Calu3 (cell line): Measurements from ENCODE around the gene SH3RF3. TPM values are rescaled to one million over a fixed set of nuclear protein-coding genes. Genes with fewer than 3 reads are reported as not detected.

ENCODE experiments used
- BruUV-seq: library from RNA; stranded (reverse); fragments of 400-500 nt; replicated peaks from 2 replicates; lab custom pipeline; 2021; lab: Mats Ljungman, UMichigan
- CTCF ChIA-PET: fragments of 300-600 bp; sonication (Branson Sonifier 250); formaldehyde crosslinking; loops from one replicate; lab custom pipeline; 2022; ENCODE audit warnings: antibody characterized with exemption; lab: Charles Lee
- DNase-seq: peaks from one replicate; pipeline ENCODE4 v3.0.0; 2022
- H3K27ac Mint-ChIP-seq: one replicate; pipeline ENCODE4 v1.8.0; 2022; ENCODE audit warnings: mixed read lengths; ENCODE audit not compliant: unreplicated experiment
- H3K27me3 Mint-ChIP-seq: one replicate; pipeline ENCODE4 v1.8.0; 2022; ENCODE audit warnings: mixed read lengths; ENCODE audit not compliant: unreplicated experiment
- H3K36me3 Mint-ChIP-seq: one replicate; pipeline ENCODE4 v1.8.0; 2022; ENCODE audit warnings: mild to moderate bottlenecking, moderate library complexity, mixed read lengths; ENCODE audit not compliant: insufficient read depth, unreplicated experiment
- H3K4me1 Mint-ChIP-seq: one replicate; pipeline ENCODE4 v1.8.0; 2022; ENCODE audit warnings: mild to moderate bottlenecking, low read depth, mixed read lengths; ENCODE audit not compliant: unreplicated experiment
- H3K4me3 Mint-ChIP-seq: one replicate; pipeline ENCODE4 v1.8.0; 2022; ENCODE audit warnings: mild to moderate bottlenecking, low read depth, moderate library complexity, mixed read lengths; ENCODE audit not compliant: unreplicated experiment
- H3K9me3 Mint-ChIP-seq: one replicate; pipeline ENCODE4 v1.8.0; 2022; ENCODE audit warnings: low read depth, mixed read lengths; ENCODE audit not compliant: unreplicated experiment
- CTCF ChIP-seq: fragments of 200-600 bp; IDR thresholded peaks from one replicate; pipeline ENCODE4 v1.8.0; 2022; ENCODE audit warnings: antibody characterized with exemption; ENCODE audit not compliant: unreplicated experiment
- intact Hi-C: fragments of 100-400 bp; cut with micrococcal nuclease; formaldehyde crosslinking; loops from one replicate; pipeline ENCODE4 v1.10.0; 2022; ENCODE audit not compliant: unreplicated experiment
- total RNA-seq: library from RNA; stranded (reverse); gene quantifications from 2 replicates; pipeline ENCODE4 v1.2.3, GENCODE V29; 2022

SH3RF3 gene
- total RNA-seq, 1 experiment from 2014 or later: 0.17 TPM

DNA sequence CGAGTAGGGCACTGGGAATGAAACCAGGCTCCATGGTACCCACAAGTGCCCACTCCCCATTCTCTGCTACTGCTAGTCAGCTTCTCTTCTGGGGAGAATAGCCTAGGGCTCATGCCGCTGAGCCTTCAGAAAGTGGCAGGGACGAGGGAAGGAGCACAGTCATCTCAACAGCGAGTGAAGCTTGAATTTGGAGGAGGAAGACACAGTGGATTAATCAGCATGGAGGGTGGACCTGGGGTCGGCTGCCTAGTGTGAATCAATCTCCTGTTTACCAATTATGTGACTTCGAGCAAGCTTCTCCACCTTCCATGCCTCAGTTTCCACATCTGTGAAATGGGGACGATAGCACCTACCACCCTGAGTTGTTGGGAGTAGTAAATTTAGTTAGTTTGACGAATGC is 327.8 kb downstream of the SH3RF3 start:
- TF ChIP-seq CTCF: no peak
- peaks cover 94% of the 10 kb centered on the region for H3K27me3 Mint-ChIP-seq
- intact Hi-C loops: no loop called here
- no peak overlapping the region for H3K27ac Mint-ChIP-seq
- H3K36me3 Mint-ChIP-seq: no peaks in the 10 kb centered on the region
- CTCF ChIA-PET: no interaction called here
- no peaks in the 10 kb centered on the region for H3K9me3 Mint-ChIP-seq
- no TSS peak for BruUV-seq
- no peaks in the 10 kb centered on the region for H3K4me1 Mint-ChIP-seq
- H3K4me3 Mint-ChIP-seq: no peak overlapping the region
- DNase-seq: no peak

DNA sequence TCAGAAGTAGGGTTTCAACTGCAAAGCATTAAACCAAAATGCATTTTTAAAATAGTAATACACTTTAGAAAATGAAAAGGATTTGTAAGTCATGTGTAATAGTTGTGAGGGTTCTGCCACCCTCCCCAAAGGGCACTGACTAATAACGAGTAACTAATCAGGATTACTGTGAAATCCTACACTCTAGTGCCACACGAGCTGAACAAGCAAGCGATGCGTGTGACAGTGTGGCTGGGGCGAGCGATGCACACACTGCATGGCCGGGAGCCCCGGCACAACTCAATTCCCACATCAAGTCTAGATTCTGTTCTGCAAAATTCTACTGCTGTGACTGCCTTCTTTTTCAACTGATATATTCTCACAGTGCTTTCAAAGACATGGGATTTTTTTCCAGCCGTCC is 328.4 kb downstream of the SH3RF3 start:
- intact Hi-C loops: no loop called here
- H3K27ac Mint-ChIP-seq: no peak overlapping the region

DNA sequence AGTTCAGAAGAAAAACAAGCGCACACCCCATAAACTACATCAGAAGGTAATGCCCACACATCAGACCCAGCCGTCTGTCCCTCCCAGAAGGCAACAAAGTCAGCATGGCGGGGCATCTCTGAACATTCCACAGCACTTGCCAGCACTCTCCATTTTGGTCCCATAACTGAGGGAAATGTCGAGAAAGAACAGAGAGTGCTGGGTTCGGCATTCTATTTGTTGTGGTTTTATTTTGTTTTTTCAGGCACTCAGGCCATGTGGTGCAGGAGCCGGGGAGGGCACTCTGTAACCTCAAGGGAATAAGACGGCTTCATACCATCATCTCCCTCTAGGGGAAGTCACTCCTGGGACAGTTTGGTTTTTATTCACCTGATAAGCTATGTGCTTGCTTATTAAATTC is 328.8 kb downstream of the SH3RF3 start:
- BruUV-seq: no TSS peak
- TF ChIP-seq CTCF: no peak
- intact Hi-C loops: no loop called here
- Mint-ChIP-seq H3K4me3 (no peak overlapping the region), H3K27me3 (peaks cover 94% of the 10 kb centered on the region), H3K27ac (no peak overlapping the region), H3K36me3 (no peaks in the 10 kb centered on the region), H3K9me3 (no peaks in the 10 kb centered on the region), H3K4me1 (no peaks in the 10 kb centered on the region)
- CTCF ChIA-PET: interaction anchor here (1.1 kb wide), 1 partner anchor 10 kb away, joined by 4 read pairs; no protein-coding TSS in a partner anchor
- no peak for DNase-seq

More for the DNA sequence above, 328.4 kb downstream of the SH3RF3 start:
- no TSS peak for BruUV-seq
- no peaks in the 10 kb centered on the region for H3K36me3 Mint-ChIP-seq
- CTCF ChIA-PET: no interaction called here
- TF ChIP-seq CTCF: no peak
- no peak overlapping the region for H3K4me3 Mint-ChIP-seq
- H3K4me1 Mint-ChIP-seq: no peaks in the 10 kb centered on the region
- no peak for DNase-seq
- H3K27me3 Mint-ChIP-seq: peaks cover 94% of the 10 kb centered on the region
- H3K9me3 Mint-ChIP-seq: no peaks in the 10 kb centered on the region

DNA sequence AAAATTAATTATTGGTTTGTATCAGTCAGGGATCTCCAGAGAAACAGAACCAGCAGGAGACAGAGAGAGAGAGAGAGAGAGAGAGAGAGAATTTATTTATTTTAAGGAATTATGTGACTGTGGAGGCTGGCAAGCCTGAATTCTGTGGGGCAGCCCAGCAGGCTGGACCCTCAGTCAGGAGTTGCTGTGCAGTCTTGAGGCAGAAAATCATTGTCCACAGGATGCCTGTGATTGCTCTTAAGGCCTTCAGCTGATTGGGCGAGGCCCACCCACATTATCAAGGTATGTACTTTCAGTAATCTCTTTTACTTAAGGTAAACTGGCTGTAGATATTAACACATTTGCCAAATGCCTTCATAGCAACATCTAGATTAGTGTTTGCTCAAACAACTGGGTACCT is 329.5 kb downstream of the SH3RF3 start:
- Mint-ChIP-seq H3K9me3 (no peaks in the 10 kb centered on the region), H3K4me3 (no peak overlapping the region), H3K27me3 (peaks cover 94% of the 10 kb centered on the region), H3K4me1 (no peaks in the 10 kb centered on the region), H3K27ac (no peak overlapping the region), H3K36me3 (no peaks in the 10 kb centered on the region)
- intact Hi-C loops: no loop called here
- DNase-seq: no peak
- no peak for TF ChIP-seq CTCF
- CTCF ChIA-PET: interaction anchor here (1.1 kb wide), 1 partner anchor 11 kb away, joined by 4 read pairs; no protein-coding TSS in a partner anchor
- BruUV-seq: no TSS peak
